Heart left ventricle (tissue), 13 donors: Measurements from ENCODE around the gene THSD7B.

ENCODE experiments used
- CTCF ChIP-seq, 12 donors: fragments of 200-600 bp; sonication (generic) in 4 of 12; IDR thresholded peaks; one replicate each; pipeline versions ENCODE4 v1.5.0 to v1.8.0; 2018 to 2022; ENCODE audit warnings: antibody characterized with exemption in 12 of 12, mild to moderate bottlenecking in 5 of 12
- POLR2A ChIP-seq, 2 donors: fragments of 450-650 bp; IDR thresholded peaks; one replicate each; pipeline ENCODE4 v1.6.1; 2017; ENCODE audit warnings: antibody characterized with exemption in 2 of 2, mild to moderate bottlenecking in 2 of 2, moderate library complexity in 2 of 2
- donor health status: ischemic (EF 13 %, LVEDD 7.1; RV severe dilation, severe dysfunction).
- donor health status: DM: no; HTN: yes; CAD: no.
- donor health status: DM: no; HTN: no; CAD: no.
- donor health status: ischemic (EF 25% LVEDD 6.9; RV normal size, moderate dysfunction).
- donor health status: ischemic (EF 25% LVEDD 5.7; RV mildly dilated, moderate dysfunction).
- donor health status: ischemic (EF 35%, LVEDD 5.7; RV mildly dilated, moderate dysfunction).
- donor health status: nonischemic (EF 11% LVEDD 7.7; RV severe dilation, severe dysfunction).
- donor health status: DM: yes; HTN: yes; CAD: no.
- donor health status: PGD.
- donor health status: ischemic (EF 29% LVEDD 5.4; RV normal size, mild dysfunction).
- donor health status: nonischemic (EF 23%, LVEDD 6.1; RV moderate dilation, normal function).

- TF ChIP-seq POLR2A (IDR thresholded peaks at IDR 0.05) (no peak), CTCF (IDR thresholded peaks at IDR 0.05) (no peak)
Observed at GRCh38 chr2:137298377-137298776, 533.0 kb downstream of the THSD7B start.
